Measurements from ENCODE around the gene APP.

APP gene

GRCh38 chr21:25863747-25864146 lies 306.8 kb downstream of the APP start:
- no peak for DNase-seq (ENCODE audit: low read depth)

- no peak for DNase-seq (ENCODE audit: low read depth)
These were observed 307.5 kb downstream of the APP start for GRCh38 chr21:25863031-25863430.

- DNase-seq (ENCODE audit: low read depth) = no peak
These were observed 308.0 kb downstream of the APP start for GRCh38 chr21:25862596-25862995.

- DNase-seq (ENCODE audit: low read depth) = no peak
These were observed 308.5 kb downstream of the APP start for GRCh38 chr21:25862112-25862511.

- DNase-seq (ENCODE audit: low read depth) = no peak
These were observed 311.2 kb downstream of the APP start for GRCh38 chr21:25859235-25859929.

- DNase-seq (ENCODE audit: low read depth) = no peak
These were observed 312.2 kb downstream of the APP start for GRCh38 chr21:25858325-25858724.

- no peak for DNase-seq (ENCODE audit: low read depth)
These were observed 313.1 kb downstream of the APP start for GRCh38 chr21:25857308-25858074.

- DNase-seq (ENCODE audit: low read depth) = no peak
These were observed 315.0 kb downstream of the APP start for GRCh38 chr21:25855576-25855975.

GRCh38 chr21:25850126-25850842 lies 320.3 kb downstream of the APP start:
- no peak for DNase-seq (ENCODE audit: low read depth)

- DNase-seq (ENCODE audit: low read depth) = no peak
These were observed 322.3 kb downstream of the APP start for GRCh38 chr21:25848309-25848708.

- no peak for DNase-seq (ENCODE audit: low read depth)
These were observed 324.8 kb downstream of the APP start for GRCh38 chr21:25845729-25846256.

GRCh38 chr21:25842925-25843324 lies 327.6 kb downstream of the APP start:
- DNase-seq (ENCODE audit: low read depth) = no peak

GRCh38 chr21:25838809-25839208 lies 331.8 kb downstream of the APP start:
- no peak for DNase-seq (ENCODE audit: low read depth)

GRCh38 chr21:25837533-25838265 lies 332.9 kb downstream of the APP start:
- no peak for DNase-seq (ENCODE audit: low read depth)

GRCh38 chr21:25836396-25836795 lies 334.2 kb downstream of the APP start:
- no peak for DNase-seq (ENCODE audit: low read depth)

GRCh38 chr21:25834381-25834780 lies 336.2 kb downstream of the APP start:
- DNase-seq (ENCODE audit: low read depth) = no peak

GRCh38 chr21:25831300-25831960 lies 339.1 kb downstream of the APP start:
- DNase-seq (ENCODE audit: low read depth) = no peak
